Measurements from ENCODE around the gene ALX4. TPM values are rescaled to one million over a fixed set of nuclear protein-coding genes. Genes with fewer than 3 reads are reported as not detected.

The ALX4 gene
- total RNA-seq, 1 donor from 2014 or later = 0.05 TPM

DNA sequence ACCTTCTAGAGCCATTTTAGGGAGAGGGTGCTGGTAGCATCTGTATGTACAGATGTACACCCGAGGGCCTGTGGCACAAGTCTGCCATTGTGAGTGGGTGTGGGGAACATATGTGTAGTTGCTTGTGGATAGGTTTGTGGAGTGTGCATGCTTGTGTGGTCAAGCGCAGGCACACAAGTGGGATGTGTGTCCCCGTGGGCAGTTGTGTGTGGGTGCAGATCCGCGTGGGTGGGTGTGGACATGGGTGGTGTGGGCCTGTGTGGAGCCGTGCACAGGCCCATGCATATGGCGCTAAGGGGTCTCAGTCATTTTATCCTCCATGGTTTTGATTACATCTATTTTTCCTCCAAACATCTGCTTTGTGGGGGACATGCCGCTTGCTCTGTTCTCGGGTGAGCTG is 28.8 kb downstream of the ALX4 start:
- Mint-ChIP-seq H3K36me3 (ENCODE audit: low read depth) (no peaks in the 10 kb centered on the region), H3K9me3 (no peaks in the 10 kb centered on the region), H3K4me3 (no peak overlapping the region), H3K27ac (ENCODE audit: unreplicated experiment) (no peak overlapping the region), H3K4me1 (peaks cover 5% of the 10 kb centered on the region), H3K27me3 (ENCODE audit: low read depth) (peaks cover 16% of the 10 kb centered on the region)
- DNase-seq (ENCODE audit: low read depth, low spot score) = no peak
- TF ChIP-seq, protein P1, sequence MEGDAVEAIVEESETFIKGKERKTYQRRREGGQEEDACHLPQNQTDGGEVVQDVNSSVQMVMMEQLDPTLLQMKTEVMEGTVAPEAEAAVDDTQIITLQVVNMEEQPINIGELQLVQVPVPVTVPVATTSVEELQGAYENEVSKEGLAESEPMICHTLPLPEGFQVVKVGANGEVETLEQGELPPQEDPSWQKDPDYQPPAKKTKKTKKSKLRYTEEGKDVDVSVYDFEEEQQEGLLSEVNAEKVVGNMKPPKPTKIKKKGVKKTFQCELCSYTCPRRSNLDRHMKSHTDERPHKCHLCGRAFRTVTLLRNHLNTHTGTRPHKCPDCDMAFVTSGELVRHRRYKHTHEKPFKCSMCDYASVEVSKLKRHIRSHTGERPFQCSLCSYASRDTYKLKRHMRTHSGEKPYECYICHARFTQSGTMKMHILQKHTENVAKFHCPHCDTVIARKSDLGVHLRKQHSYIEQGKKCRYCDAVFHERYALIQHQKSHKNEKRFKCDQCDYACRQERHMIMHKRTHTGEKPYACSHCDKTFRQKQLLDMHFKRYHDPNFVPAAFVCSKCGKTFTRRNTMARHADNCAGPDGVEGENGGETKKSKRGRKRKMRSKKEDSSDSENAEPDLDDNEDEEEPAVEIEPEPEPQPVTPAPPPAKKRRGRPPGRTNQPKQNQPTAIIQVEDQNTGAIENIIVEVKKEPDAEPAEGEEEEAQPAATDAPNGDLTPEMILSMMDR (conservative IDR thresholded peaks at IDR 0.05) = no peak

DNA sequence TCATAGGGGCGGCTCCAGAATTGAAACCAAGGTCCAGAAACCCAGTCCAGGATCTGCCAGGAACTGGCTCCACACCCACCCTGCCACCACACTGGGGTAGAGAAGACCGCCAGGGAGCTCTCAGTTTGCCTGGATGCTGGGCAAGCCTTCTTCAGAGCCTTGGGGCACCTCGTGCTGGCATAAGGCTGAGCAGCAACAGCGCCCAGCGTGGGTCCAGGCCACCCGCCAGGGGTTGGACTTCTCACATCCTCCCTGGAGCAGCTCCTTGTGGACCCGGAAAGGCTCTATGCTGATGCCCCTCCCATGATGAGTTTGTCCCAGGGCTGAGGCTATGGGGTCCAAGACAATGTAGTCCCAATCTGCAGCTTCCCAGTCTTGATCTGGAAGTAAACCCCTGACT is 29.7 kb downstream of the ALX4 start:
- Mint-ChIP-seq H3K27me3 (ENCODE audit: low read depth) (peaks cover 15% of the 10 kb centered on the region), H3K9me3 (no peaks in the 10 kb centered on the region), H3K36me3 (ENCODE audit: low read depth) (no peaks in the 10 kb centered on the region), H3K27ac (ENCODE audit: unreplicated experiment) (no peak overlapping the region), H3K4me1 (peaks cover 4% of the 10 kb centered on the region), H3K4me3 (no peak overlapping the region)
- no peak for DNase-seq (ENCODE audit: low read depth, low spot score)
- TF ChIP-seq, protein P1 (conservative IDR thresholded peaks at IDR 0.05) = no peak

DNA sequence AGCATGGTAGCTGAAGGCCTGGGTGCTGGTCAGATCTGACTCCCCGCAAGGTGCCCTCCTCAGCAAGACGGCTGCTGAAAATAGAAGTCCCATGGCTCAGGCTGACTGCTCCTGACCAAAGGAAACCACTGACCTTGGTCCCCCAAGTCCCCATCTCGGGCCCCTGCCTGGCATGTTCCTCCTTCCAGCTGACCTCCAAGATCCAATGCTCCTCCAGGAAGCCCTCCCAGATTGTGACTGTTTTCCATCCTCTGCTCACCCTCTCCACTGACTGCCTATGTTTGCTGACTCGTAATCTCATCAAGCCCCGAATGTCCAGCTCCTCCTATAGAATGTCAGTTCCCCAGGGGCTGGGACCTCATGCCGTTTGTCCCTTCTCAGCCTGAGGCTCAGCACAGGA is 30.5 kb downstream of the ALX4 start:
- H3K4me3 Mint-ChIP-seq = no peak overlapping the region
- peaks cover 15% of the 10 kb centered on the region for H3K27me3 Mint-ChIP-seq (ENCODE audit: low read depth)
- no peak for DNase-seq (ENCODE audit: low read depth, low spot score)
- H3K27ac Mint-ChIP-seq (ENCODE audit: unreplicated experiment) = no peak overlapping the region
- H3K36me3 Mint-ChIP-seq (ENCODE audit: low read depth) = no peaks in the 10 kb centered on the region
- no peaks in the 10 kb centered on the region for H3K9me3 Mint-ChIP-seq
- H3K4me1 Mint-ChIP-seq = peaks cover 4% of the 10 kb centered on the region
- TF ChIP-seq, protein P1 (conservative IDR thresholded peaks at IDR 0.05) = no peak

DNA sequence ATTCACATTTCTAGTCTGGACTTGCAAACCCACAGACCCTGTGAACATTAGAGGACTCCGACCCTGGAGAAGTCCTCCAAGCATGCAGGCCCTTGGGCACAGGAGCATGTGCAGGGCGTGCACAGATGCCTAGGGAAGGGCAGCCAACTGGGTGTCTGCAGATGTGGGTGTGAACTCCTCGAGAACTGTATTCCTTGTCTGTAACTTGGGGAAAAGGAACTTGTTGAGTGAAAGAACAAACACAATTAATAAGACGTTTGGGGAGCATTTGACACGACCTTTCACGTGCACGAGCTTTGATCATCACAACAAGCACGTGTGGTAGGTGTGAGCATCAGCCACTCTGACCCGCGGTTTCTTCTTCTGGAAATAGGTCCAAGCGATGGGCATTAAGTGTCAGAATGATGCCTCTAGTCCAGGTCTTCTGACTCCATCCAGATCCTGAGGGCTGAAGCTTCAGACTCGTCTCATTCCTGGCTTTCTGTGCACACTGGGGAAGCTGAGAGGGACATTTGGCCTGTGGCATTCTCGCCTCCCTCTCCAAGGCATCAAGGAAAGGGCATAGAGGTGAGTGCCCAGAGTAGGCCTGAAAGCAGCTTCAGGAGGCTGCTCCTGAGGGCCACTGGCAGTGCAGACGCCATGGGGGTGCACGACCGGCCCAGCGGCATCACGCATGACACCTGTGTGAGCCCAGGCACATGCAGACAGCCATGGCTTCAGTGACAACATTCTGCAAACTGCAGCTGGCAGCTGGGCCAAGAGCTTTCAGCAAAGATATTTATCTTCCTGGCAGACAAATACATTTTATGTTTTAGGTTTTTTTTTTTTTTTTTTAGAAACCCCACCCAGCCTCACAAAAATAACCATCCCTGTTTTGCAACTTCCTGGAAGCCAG is 32.5 kb downstream of the ALX4 start:
- no peak overlapping the region for H3K4me3 Mint-ChIP-seq
- no peak overlapping the region for H3K27ac Mint-ChIP-seq (ENCODE audit: unreplicated experiment)
- DNase-seq (ENCODE audit: low read depth, low spot score) = no peak
- peaks cover 2% of the 10 kb centered on the region for H3K9me3 Mint-ChIP-seq
- H3K27me3 Mint-ChIP-seq (ENCODE audit: low read depth) = peaks cover 15% of the 10 kb centered on the region
- H3K36me3 Mint-ChIP-seq (ENCODE audit: low read depth) = peaks cover 4% of the 10 kb centered on the region
- H3K4me1 Mint-ChIP-seq = peaks cover 4% of the 10 kb centered on the region
- TF ChIP-seq, protein P1 (conservative IDR thresholded peaks at IDR 0.05) = no peak

DNA sequence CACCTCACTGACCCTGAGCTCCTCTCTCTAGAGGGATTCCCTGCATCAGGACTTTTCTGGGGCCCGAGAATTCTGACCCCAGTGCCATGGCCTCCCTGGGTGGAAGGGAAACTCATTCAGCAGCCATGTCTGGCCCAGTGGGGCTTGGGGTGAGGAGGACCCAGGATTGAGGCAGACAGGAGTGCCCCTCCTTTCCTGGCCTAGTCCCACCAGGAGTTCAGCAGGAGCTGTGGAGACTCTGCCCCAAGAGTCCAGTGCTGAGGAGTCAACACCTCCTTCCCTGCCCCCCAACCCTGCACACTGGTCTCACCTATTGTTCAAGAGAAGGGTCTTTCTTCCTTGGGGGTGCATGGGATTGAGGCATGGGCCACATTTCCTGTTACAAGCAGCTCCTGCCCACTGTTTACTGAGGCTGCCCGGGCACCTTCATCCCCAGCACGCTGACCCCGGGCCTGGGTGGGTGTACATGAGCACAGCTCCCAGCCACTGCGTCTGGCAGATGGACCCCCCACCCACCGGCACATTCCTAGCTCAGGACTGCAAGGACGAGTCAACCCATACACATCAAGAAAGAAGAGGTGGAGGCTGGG is 33.9 kb downstream of the ALX4 start:
- DNase-seq (ENCODE audit: low read depth, low spot score) = no peak
- TF ChIP-seq, protein P1 (conservative IDR thresholded peaks at IDR 0.05) = no peak
- Mint-ChIP-seq H3K4me3 (no peak overlapping the region), H3K27me3 (ENCODE audit: low read depth) (peaks cover 10% of the 10 kb centered on the region), H3K36me3 (ENCODE audit: low read depth) (peaks cover 4% of the 10 kb centered on the region), H3K27ac (ENCODE audit: unreplicated experiment) (no peak overlapping the region), H3K4me1 (peaks cover 1% of the 10 kb centered on the region), H3K9me3 (peaks cover 2% of the 10 kb centered on the region)

All from neural crest cell (in vitro differentiated cells).